Stomach (tissue), 4 donors: ENCODE measurements around the gene DCD.

Experiments used
- CTCF ChIP-seq, 7 experiments: fragments of 450-650 bp in 4 of 7; fragments of 200-600 bp in 3 of 7; sonication (generic) in 3 of 7; IDR thresholded peaks; one replicate each; pipeline ENCODE4 v1.5.1; 2016 to 2019; ENCODE audit warnings: antibody characterized with exemption in 7 of 7, control low read depth in 2 of 7, mild to moderate bottlenecking in 1 of 7
- POLR2A ChIP-seq, 4 donors: fragments of 450-650 bp; IDR thresholded peaks; one replicate each; pipeline ENCODE4 v1.6.1; 2016; ENCODE audit warnings: antibody characterized with exemption in 4 of 4, control low read depth in 2 of 4, mild to moderate bottlenecking in 1 of 4, moderate library complexity in 1 of 4

- TF ChIP-seq CTCF (IDR thresholded peaks at IDR 0.05) (peak in 4 of 7 experiments; percentile 68 to 80 (median 73)), POLR2A (IDR thresholded peaks at IDR 0.05) (no peak)
Observed at GRCh38 chr12:54596526-54596946, 51.6 kb downstream of the DCD start.
